Head of caudate nucleus (tissue), 42 donors: Measurements from ENCODE around the gene TMEM108.

Experiments
- DNase-seq, 42 donors: peaks; one replicate each; pipeline versions ENCODE4 v3.0.0 to v3.0.0-alpha.2; 2020 to 2021; ENCODE audit warnings: mixed read lengths in 7 of 42
- intact Hi-C: fragments of 100-400 bp; cut with DNase I; formaldehyde crosslinking; loops from one replicate; pipeline ENCODE4 v1.15.0; 2022

The TMEM108 gene

DNA sequence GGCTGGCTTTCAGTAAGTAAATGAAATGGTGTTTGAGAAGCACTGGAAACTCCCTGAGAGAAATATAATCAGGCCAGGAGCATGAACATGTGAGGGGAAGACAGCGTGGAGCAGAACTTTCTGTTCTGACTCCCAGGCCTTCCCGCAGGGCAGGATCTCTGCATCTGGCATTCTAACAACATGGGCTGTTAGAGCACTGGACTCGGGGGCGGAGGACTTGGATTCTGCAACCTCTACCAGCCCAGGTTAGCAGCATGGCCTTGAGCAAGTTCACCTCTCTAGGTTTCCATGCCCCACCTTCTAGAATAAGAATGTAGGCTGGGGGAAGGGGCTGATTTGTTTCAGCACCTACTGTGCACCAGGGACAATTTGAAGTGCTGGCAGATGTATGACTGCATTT, 349.1 kb downstream of the TMEM108 start:
- intact Hi-C loops = no loop called here
- DNase-seq = no peak

DNA sequence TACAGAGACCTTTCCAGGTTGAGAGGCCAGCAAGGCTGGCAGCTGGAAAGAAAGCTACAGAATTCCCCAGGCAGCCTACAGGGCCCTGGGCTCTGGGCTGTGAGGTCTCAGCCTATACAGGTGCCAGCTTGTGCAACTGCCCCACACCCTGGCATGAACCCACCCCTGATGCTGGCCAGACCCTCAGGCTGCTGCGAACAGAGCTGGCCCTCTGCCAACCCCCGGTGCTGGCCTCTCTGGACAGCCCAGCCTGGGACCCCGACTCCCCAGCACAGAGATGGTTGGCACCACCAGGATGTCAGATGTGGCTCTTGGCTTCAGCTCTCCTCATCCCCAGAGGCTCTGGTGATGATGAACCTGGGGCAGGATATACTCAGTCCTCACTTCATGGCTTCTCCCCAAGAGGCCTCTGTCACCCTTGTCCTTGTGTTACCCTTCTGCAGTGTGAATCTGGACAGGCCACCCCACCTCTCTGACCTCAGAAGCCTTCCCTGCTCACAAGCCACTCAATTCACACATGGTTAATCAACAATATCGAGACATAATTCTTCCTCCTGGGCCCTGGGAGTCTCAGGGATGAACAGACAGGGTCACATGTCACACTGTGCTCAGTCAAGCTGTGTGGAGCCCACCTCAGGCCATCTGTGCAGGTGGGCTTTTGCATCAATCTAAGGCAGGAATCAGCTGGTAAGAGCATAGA, 350.7 kb downstream of the TMEM108 start:
- no peak for DNase-seq
- intact Hi-C loops = no loop called here

DNA sequence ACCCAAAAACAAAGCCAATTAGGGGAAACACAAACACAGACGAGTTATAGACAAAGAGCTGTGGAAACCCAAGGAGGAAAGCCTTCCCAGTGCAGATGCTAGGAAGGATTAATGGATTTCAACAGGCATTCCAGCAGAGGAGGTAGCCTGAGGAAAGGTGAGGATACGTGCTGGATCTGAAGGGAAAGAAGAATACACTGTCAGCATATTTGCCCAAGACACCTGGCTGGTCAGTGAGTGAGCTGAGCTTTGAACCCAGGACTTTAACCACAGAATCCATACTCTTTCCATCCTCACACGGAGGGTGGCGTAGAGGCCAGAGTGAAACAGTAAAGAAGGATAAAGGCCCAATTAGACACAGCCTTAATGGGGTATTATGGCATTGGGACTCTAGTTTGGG, 352.5 kb downstream of the TMEM108 start:
- no peak for DNase-seq
- intact Hi-C loops = no loop called here

- DNase-seq = no peak
- intact Hi-C loops = no loop called here
Observed at GRCh38 chr3:133393204-133393603, 355.0 kb downstream of the TMEM108 start.

GRCh38 chr3:133393691-133394474, 355.7 kb downstream of the TMEM108 start:
- intact Hi-C loops = no loop called here
- peak in 4 of 42 donors; percentile 13 to 43 (median 30) for DNase-seq

DNA sequence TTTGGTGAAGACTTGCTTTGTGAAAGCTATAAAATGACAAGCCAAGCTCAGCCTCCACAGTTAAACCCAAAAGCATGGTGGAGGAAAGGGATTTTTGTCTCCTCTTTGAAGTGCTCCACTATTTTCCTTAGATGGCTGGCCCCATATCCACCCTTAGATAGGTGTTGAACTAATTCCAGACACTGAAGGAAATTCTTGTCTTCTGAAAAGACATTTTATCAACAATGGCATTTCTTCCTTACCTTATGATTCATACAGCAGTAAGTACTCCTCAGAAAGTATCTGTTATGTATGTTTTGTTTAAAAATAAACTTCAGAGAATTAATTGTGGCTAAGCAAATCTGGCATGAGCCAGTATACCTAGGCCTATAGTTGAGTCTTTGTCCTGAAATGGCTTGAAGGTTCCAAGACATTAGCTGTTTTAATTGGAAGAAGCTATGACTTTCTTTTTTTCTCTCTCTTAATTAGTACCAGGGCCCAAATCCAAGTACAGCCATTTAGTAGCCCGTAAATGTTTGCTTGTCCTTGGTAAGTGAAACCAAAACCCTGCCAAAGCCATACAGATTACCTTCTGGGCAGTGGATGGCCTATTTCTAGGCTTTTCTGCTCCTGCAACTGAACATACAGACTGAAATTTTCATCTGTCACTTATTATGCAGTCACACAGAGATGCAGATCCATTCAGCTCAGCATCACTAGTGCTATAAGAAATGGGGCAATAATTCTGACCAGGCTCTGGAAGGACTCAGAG, 356.5 kb downstream of the TMEM108 start:
- DNase-seq = no peak
- intact Hi-C loops = no loop called here

DNA sequence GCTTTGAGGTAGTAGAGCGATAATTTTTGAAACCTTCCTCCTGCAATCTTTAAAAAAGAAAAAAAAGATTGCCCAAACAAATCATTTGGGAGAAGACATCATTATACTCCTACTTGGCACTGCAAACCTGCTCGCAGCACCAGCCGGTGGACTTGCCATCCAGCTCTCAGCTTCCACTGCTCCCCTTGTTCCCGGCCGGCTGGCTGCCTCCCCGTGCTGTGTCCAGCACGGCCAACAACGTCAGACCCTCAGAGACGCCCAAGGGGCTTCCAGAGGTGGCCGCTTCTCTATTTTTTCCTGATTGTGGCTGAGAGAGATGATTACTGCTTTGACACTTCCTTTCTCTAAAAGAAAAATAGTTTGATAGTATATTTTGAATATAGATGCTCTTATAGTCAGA, 358.7 kb downstream of the TMEM108 start:
- intact Hi-C loops = no loop called here
- DNase-seq = no peak

- no peak for DNase-seq
- intact Hi-C loops = no loop called here
Observed at GRCh38 chr3:133400006-133400515, 361.9 kb downstream of the TMEM108 start, which contains the start of gene BFSP2. Gene BFSP2, plus strand, starts transcription at chr3:133400056. Its CDS starts 28 bp downstream, at chr3:133400084.

DNA sequence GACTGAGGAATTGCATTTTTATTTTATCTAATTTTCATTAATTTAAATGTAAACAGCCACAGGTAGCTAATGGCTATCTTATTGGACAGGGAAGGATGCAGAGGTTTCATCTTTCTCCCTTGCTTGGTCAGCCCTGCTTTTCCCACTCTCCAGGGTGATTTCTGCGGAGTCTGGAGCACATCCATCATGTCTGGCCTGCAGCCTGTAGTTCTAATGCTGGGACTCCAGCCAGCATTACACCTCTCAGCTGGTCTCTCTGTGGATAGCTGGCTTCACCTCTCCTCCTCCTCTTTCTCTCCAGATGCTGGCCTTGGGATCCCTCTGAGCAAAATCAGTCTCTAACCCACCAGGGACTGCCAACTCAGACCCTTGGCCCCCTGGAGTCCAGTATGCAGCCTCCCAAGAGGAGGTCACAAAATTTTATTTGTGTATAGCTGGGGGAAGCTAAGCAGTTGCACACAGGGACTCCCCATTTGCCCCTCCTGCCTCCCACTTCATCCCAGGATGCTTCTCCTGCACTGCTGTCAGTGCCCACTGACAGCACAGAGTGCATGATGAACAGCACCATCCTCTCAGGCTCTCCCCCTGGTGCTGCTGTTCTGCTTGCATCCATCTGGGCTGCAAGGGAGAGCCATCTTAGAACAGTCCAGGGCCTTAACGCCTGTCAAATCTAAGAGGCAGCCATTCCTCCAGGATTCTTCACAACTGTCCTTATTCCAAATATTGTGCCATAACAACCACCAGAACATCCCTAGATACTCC, 363.4 kb downstream of the TMEM108 start:
- DNase-seq = peak in 9 of 42 donors; percentile 18 to 48 (median 25)
- intact Hi-C loops = no loop called here

GRCh38 chr3:133404920-133405319, 366.7 kb downstream of the TMEM108 start:
- intact Hi-C loops = no loop called here
- DNase-seq = no peak

DNA sequence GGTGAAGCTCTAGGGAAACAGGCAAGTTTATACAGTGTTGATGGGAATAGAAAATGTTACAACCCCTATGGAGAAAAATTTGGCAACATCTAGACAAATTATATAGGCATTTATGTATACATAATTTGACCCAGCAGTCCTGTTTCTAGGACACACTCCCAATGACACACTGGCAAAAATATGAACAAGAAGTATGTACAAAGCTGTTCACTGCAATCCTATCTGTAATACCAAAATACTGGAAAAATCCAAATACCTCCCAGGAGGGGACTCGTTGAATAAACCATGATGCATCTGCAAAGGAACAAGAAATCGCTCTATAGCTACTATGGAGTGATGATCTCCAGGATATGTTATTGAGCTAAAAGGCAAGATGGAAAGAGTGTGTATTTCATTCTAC, 370.2 kb downstream of the TMEM108 start:
- intact Hi-C loops = no loop called here
- DNase-seq = no peak

DNA sequence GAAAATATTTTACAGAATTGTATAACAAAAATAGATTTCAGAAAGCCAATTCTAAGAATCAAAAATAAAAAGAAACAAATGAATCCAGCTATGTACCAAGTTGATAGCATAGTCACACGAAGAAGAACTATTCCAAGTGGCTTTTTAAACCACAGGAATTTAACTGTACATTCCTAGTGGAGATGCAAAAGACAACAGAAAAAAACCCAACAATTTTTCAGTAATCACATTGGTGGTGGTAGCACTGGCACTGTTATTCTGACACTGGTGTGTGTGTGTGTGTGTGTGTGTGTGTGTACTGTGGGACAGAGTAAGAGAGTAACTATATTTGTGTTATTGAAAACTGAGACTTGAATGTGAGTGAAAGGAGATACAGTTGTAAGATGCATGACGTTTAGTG, 370.8 kb downstream of the TMEM108 start:
- intact Hi-C loops = no loop called here
- no peak for DNase-seq

DNA sequence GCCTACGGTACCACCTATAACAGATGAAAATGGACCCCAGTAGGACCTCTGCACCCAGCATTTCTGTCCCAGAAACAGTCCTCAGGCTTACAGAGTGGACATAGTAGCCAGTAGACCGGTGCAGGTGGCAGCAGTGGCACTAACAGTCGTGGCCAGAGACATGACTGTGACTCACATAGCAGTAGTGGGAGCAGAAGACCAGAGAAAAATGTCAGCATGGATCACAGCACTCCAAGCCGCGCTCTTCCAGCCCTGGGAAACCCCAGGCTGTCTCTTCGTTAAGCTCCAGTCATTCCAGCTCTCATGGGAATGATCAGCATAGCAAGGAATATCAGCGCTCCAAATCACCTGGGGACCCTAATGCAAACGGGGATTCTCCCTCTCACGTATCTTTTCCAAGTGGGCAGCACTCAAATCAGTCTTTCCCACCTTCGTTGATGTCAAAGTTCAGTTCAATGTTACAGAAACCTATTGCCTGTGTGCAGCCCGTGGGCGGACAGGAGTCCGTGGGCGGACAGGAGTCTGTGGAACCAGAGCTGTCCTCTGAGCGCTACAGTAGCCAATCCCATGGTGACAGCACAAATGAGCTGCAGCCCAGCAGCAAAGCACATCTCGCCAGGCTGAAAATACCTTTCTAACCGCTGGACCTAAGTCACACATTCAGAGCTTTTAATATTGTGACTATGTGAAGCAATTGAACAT, 372.2 kb downstream of the TMEM108 start:
- intact Hi-C loops = no loop called here
- DNase-seq = no peak

GRCh38 chr3:133412183-133413132, 374.3 kb downstream of the TMEM108 start:
- intact Hi-C loops = no loop called here
- DNase-seq = no peak

DNA sequence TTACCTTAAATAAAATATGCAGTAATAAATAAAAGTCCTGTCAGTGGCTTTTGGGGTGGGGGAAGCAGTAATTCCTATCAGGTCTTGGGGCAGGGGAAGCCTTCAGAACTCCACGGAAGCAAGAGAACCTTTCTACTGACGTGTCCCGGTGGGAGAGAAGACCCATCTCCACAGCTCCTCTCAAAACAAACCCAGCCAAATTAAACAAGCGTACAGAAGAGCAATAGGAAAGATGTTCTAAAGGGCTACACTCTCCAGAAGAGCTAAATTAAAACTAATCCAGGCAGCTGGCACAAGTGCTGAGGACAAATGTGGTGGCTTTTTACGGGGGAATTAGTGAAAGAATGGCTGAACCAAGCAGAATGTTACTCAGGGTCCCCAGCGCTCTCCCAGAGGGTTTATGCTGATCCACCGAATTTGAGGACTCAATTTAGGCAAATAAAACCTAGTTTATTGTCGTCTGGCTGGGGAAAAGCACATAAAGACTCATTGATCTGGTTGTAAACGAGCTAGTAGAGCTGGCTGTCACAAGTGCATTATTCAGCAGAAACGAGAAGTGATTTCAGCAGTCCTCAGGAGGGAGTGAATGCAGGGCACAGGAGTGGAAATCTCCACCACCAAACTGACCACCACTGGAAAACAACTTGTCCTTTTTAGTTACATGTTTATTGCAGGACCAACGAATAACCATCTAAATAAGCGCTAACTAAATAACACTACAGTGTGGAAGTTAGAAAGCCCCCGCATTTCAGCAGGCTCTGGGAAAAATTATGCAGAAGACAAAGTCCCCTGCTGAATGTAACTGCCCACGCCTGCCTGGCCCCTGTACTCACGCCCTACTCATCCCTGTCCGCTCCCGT, 375.2 kb downstream of the TMEM108 start:
- intact Hi-C loops = no loop called here
- DNase-seq = peak in 9 of 42 donors; percentile 10 to 61 (median 28)

DNA sequence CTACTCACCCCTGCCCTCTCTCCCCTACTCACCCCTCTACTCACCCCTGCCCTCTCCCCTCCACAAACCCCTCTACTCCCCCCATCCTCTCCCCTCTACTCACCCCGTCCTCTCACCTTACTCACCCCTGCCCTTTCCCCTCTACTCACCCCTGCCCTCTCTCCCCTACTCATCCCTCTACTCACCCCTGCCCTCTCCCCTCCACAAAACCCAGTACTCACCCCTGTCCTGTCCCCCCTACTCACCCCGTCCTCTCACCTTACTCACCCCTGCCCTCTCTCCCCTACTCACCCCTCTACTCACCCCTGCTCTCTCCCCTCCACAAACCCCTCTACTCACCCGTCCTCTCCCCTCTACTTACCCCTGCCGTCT, 375.8 kb downstream of the TMEM108 start:
- DNase-seq = no peak
- intact Hi-C loops = no loop called here
